ENCODE measurements around the gene ANKH. TPM values are rescaled to one million over a fixed set of nuclear protein-coding genes. Genes with fewer than 3 reads are reported as not detected.

Gene ANKH
- total and polyA plus RNA-seq, 2 donors (not counting 1 experiment from before 2014, with no cell fraction given), result 13.7 to 71.1 TPM

GRCh38 chr5:14738050-14738449 lies 133.5 kb downstream of the ANKH start:
- CTCF ChIA-PET, result interaction anchor here (1.0 to 1.4 kb wide), 2 partner anchors 11 to 266 kb away, joined by 4 read pairs; no protein-coding TSS in a partner anchor
- intact Hi-C loops (cut with micrococcal nuclease), result no loop called here
- H3K27me3 Mint-ChIP-seq, result no peaks in the 10 kb centered on the region

GRCh38 chr5:14737291-14737690 lies 134.3 kb downstream of the ANKH start:
- H3K79me2 ChIP-seq (ENCODE audit: control insufficient read depth, insufficient read depth, low read length), result no peaks in the 10 kb centered on the region

More at GRCh38 chr5:14738050-14738449, 133.5 kb downstream of the ANKH start:
- Histone ChIP-seq H3K27ac (ENCODE audit: low read length in 2 of 2) (no peak overlapping the region), H3K4me3 (ENCODE audit: control extremely low read depth in 1 of 5, extremely low read depth in 1 of 5, insufficient read depth in 1 of 5, low read depth in 2 of 5, low read length in 4 of 5) (no peak overlapping the region), H3K4me2 (replicated peaks; ENCODE audit: low read depth, low read length, poor library complexity, severe bottlenecking) (no peak overlapping the region), H4K20me1 (ENCODE audit: control insufficient read depth, insufficient read depth, low read length, poor library complexity, severe bottlenecking) (no peaks in the 10 kb centered on the region), H3K79me2 (ENCODE audit: control insufficient read depth, insufficient read depth, low read length) (no peaks in the 10 kb centered on the region), H3K4me1 (ENCODE audit: control insufficient read depth in 2 of 2, insufficient read depth in 2 of 2, low read length in 2 of 2) (no peaks in the 10 kb centered on the region), H2AFZ (ENCODE audit: insufficient read depth, low read depth, low read length, poor library complexity, severe bottlenecking) (no peak overlapping the region), H3K36me3 (replicated peaks in 1 of 2; ENCODE audit: control extremely low read depth in 1 of 2, control insufficient read depth in 1 of 2, extremely low read depth in 1 of 2, insufficient read depth in 2 of 2, low read length in 1 of 2) (peaks cover 0 to 14% of the 10 kb centered on the region in 2 experiments), H3K27me3 (replicated peaks in 1 of 4; ENCODE audit: control extremely low read depth in 1 of 4, control insufficient read depth in 3 of 4, insufficient read depth in 4 of 4, low read length in 3 of 4) (no peaks in the 10 kb centered on the region), H3K9me3 (ENCODE audit: control extremely low read depth in 1 of 3, control insufficient read depth in 2 of 3, insufficient read depth in 1 of 3, low read length in 2 of 3) (no peaks in the 10 kb centered on the region), H3K9ac (ENCODE audit: low read length) (no peak overlapping the region)
- 97% methylated on average over 5 of the region's 5 CpGs for WGBS (ENCODE audit: insufficient coverage)
- TF ChIP-seq EZH2 (IDR thresholded peaks at IDR 0.05; ENCODE audit: borderline replicate concordance, insufficient read depth, low read depth, low read length, poor library complexity, severe bottlenecking), result no peak
- no peak for TF ChIP-seq CTCF (IDR thresholded peaks at IDR 0.05)
- no peak overlapping the region for H3K27ac Mint-ChIP-seq
- POLR2A ChIA-PET, result no interaction called here
- no peaks in the 10 kb centered on the region for H3K9me3 Mint-ChIP-seq (ENCODE audit: insufficient read depth)
- DNase-seq (no peak), ATAC-seq (ENCODE audit: low read depth) (no peak)
- H3K4me1 Mint-ChIP-seq, result no peaks in the 10 kb centered on the region
- no peak overlapping the region for H3K4me3 Mint-ChIP-seq

More at GRCh38 chr5:14737291-14737690, 134.3 kb downstream of the ANKH start:
- intact Hi-C loops (cut with micrococcal nuclease), result no loop called here
- Mint-ChIP-seq H3K27ac (no peak overlapping the region), H3K4me1 (no peaks in the 10 kb centered on the region), H3K4me3 (no peak overlapping the region), H3K9me3 (ENCODE audit: insufficient read depth) (no peaks in the 10 kb centered on the region), H3K27me3 (no peaks in the 10 kb centered on the region)
- no peak for TF ChIP-seq CTCF (IDR thresholded peaks at IDR 0.05)
- TF ChIP-seq EZH2 (IDR thresholded peaks at IDR 0.05; ENCODE audit: borderline replicate concordance, insufficient read depth, low read depth, low read length, poor library complexity, severe bottlenecking), result no peak
- Histone ChIP-seq H4K20me1 (ENCODE audit: control insufficient read depth, insufficient read depth, low read length, poor library complexity, severe bottlenecking) (no peaks in the 10 kb centered on the region), H3K9me3 (ENCODE audit: control extremely low read depth in 1 of 3, control insufficient read depth in 2 of 3, insufficient read depth in 1 of 3, low read length in 2 of 3) (no peaks in the 10 kb centered on the region), H3K27ac (ENCODE audit: low read length in 2 of 2) (no peak overlapping the region), H3K4me1 (ENCODE audit: control insufficient read depth in 2 of 2, insufficient read depth in 2 of 2, low read length in 2 of 2) (no peaks in the 10 kb centered on the region), H3K36me3 (replicated peaks in 1 of 2; ENCODE audit: control extremely low read depth in 1 of 2, control insufficient read depth in 1 of 2, extremely low read depth in 1 of 2, insufficient read depth in 2 of 2, low read length in 1 of 2) (peaks cover 0 to 15% of the 10 kb centered on the region in 2 experiments), H3K9ac (ENCODE audit: low read length) (no peak overlapping the region), H3K27me3 (replicated peaks in 1 of 4; ENCODE audit: control extremely low read depth in 1 of 4, control insufficient read depth in 3 of 4, insufficient read depth in 4 of 4, low read length in 3 of 4) (no peaks in the 10 kb centered on the region), H3K4me3 (ENCODE audit: control extremely low read depth in 1 of 5, extremely low read depth in 1 of 5, insufficient read depth in 1 of 5, low read depth in 2 of 5, low read length in 4 of 5) (no peak overlapping the region), H2AFZ (ENCODE audit: insufficient read depth, low read depth, low read length, poor library complexity, severe bottlenecking) (no peak overlapping the region), H3K4me2 (replicated peaks; ENCODE audit: low read depth, low read length, poor library complexity, severe bottlenecking) (no peak overlapping the region)
- WGBS (ENCODE audit: insufficient coverage), result 100% methylated on average over 9 of the region's 10 CpGs
- ChIA-PET CTCF (no interaction called here), POLR2A (no interaction called here)
- ATAC-seq (ENCODE audit: low read depth) (no peak), DNase-seq (no peak)
